Thyroid gland (tissue), 4 donors: ENCODE data around the gene GJA1. TPM values are rescaled to one million over a fixed set of nuclear protein-coding genes. Genes with fewer than 3 reads are reported as not detected.
"Not testable (repeated sequence)": the region's sequence is repeated elsewhere in the genome, so short reads cannot be mapped to it uniquely, and the experiment has no call there.

ENCODE experiments used
- DNase-seq, 2 donors: peaks; one replicate each; pipeline ENCODE4 v3.0.0-alpha.2; 2019
- H3K27ac ChIP-seq, 3 donors: fragments of 200-600 bp; sonication (generic); 1 replicate in 2 of 3; 2 replicates in 1 of 3; pipeline ENCODE4 v1.5.1; 2016 to 2019; ENCODE audit warnings: mild to moderate bottlenecking in 1 of 3, moderate library complexity in 1 of 3
- H3K27me3 ChIP-seq: fragments of 200-600 bp; sonication (generic); one replicate; pipeline ENCODE4 v1.5.1; 2019
- H3K36me3 ChIP-seq, 2 donors: fragments of 200-600 bp; sonication (generic); one replicate each; pipeline ENCODE4 v1.5.1; 2016 to 2019
- H3K4me1 ChIP-seq, 2 donors: fragments of 200-600 bp; sonication (generic); one replicate each; pipeline ENCODE4 v1.5.1; 2017 to 2019
- H3K4me3 ChIP-seq, 3 donors: fragments of 200-600 bp; sonication (generic); replicated peaks in 1 of 3; 1 replicate in 2 of 3; 2 replicates in 1 of 3; pipeline ENCODE4 v1.5.1; 2016; ENCODE audit warnings: mild to moderate bottlenecking in 1 of 3
- H3K9me3 ChIP-seq: fragments of 200-600 bp; sonication (generic); one replicate; pipeline ENCODE4 v1.5.1; 2017
- POLR2A ChIP-seq, 2 donors: fragments of 450-650 bp; IDR thresholded peaks; one replicate each; pipeline ENCODE4 v1.6.1; 2017; ENCODE audit warnings: antibody characterized with exemption in 2 of 2, mild to moderate bottlenecking in 2 of 2, moderate library complexity in 1 of 2
- WGBS, 2 donors: methylation state at CpG; one replicate each; pipeline ENCODE4 v1.1.5; 2017; 5-methylcytosine and 5-hydroxymethylcytosine counted together
- intact Hi-C: fragments of 100-400 bp; cut with DNase I; formaldehyde crosslinking; loops from one replicate; pipeline ENCODE4 v1.15.1; 2023
- total RNA-seq, 4 donors: library from RNA; depleted of rRNA; stranded (reverse); fragments of >200 nt; gene quantifications; one replicate each; pipeline ENCODE4 v1.2.3, GENCODE V29; 2016
- TF ChIP-seq, protein P1 (sequence below), 6 experiments: fragments of 200-600 bp in 3 of 6; fragments of 450-650 bp in 3 of 6; sonication (generic) in 3 of 6; IDR thresholded peaks; one replicate each; pipeline ENCODE4 v1.5.1; 2016 to 2019; ENCODE audit warnings: antibody characterized with exemption in 6 of 6, mild to moderate bottlenecking in 2 of 6, inconsistent platforms in 1 of 6, moderate library complexity in 1 of 6

The GJA1 gene
- total RNA-seq, 4 donors from 2014 or later, result 158 to 219 (median 197) TPM

DNA sequence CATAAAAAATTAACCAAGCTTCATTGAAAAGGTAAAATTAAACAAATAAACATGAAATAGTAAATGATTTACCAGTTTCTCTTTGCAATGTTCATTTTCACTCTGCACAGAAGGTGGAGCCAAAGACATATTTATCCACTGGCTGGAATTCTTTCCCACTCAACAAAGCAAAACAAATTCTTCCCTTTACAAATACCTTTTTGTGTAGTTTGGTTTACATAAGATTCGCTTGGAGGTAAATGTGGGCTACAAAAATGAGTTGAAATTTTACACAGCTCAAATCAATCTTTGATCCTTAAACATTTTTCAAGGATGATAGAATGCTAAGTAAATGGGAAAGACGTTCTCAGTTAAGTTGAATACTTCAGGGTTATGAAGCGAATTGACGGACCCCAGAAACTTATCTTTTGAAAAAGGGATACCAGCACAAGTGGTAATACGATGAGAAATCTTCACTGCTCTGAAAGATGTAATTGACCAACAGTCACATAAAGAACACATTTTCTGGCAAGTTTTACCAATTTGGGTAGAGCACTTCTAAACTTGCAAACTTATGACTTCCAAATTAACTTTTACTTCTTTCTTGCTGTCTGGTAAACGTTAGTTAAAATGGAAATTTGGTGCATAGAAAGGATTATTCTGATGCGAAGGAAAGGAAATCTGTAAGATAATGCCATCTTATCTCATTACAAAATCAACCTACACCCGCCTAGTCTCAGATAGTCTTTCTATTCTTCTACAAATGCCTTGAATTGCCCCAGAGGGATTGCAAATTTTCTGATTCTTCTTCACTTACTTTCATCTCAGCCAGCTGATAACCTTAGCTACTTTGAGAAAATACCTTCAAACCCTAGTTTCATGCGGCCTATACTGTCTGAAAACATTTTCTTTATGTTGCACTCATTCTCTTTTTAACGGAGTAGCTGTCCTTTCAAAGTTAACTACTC is 4.7 kb upstream of the GJA1 start:
- DNase-seq, result no peak
- intact Hi-C loops, result loop anchor here (5.0 kb wide), 1 partner anchor 422 kb away; no protein-coding TSS in a partner anchor
- TF ChIP-seq POLR2A (IDR thresholded peaks at IDR 0.05), result no peak
- TF ChIP-seq, protein P1, sequence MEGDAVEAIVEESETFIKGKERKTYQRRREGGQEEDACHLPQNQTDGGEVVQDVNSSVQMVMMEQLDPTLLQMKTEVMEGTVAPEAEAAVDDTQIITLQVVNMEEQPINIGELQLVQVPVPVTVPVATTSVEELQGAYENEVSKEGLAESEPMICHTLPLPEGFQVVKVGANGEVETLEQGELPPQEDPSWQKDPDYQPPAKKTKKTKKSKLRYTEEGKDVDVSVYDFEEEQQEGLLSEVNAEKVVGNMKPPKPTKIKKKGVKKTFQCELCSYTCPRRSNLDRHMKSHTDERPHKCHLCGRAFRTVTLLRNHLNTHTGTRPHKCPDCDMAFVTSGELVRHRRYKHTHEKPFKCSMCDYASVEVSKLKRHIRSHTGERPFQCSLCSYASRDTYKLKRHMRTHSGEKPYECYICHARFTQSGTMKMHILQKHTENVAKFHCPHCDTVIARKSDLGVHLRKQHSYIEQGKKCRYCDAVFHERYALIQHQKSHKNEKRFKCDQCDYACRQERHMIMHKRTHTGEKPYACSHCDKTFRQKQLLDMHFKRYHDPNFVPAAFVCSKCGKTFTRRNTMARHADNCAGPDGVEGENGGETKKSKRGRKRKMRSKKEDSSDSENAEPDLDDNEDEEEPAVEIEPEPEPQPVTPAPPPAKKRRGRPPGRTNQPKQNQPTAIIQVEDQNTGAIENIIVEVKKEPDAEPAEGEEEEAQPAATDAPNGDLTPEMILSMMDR (IDR thresholded peaks at IDR 0.05), result peak; percentile 28 to 98 (median 77)
- no peaks in the 10 kb centered on the region for H3K27me3 ChIP-seq
- peaks cover 7 to 18% of the 10 kb centered on the region in 2 donors for H3K4me1 ChIP-seq
- no peaks in the 10 kb centered on the region for H3K36me3 ChIP-seq
- H3K9me3 ChIP-seq, result no peaks in the 10 kb centered on the region
- no peak overlapping the region for H3K4me3 ChIP-seq
- H3K27ac ChIP-seq, result peak overlapping the region in 1 of 3 donors; percentile 20
- 54 to 61% methylated on average over 10 of the region's 10 CpGs for WGBS, 2 donors

DNA sequence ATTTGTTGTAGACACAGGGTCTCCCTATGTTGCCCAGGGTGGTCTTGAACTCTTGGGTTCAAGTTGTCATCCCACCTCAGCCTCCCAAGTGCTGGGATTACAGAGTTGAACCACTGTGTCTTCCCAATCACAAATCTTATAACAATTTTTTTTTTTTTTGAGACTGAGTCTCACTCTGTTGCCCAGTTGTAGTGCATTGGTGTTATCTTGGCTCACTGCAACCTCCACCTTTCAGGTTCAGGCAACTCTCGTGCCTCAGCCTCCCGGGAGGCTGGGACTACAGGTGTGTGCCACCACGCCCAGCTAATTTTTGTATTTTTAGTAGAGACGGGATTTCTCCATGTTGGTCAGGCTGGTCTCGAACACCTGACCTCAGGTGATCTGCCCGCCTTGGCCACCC is 3.7 kb upstream of the GJA1 start:
- intact Hi-C loops, result loop anchor here (5.0 kb wide), 1 partner anchor 421 kb away; no protein-coding TSS in a partner anchor
- DNase-seq, H3K27ac ChIP-seq, H3K27me3 ChIP-seq, H3K36me3 ChIP-seq, H3K4me3 ChIP-seq, H3K9me3 ChIP-seq: not testable (repeated sequence)
- peaks cover 7 to 18% of the 10 kb centered on the region in 2 donors for H3K4me1 ChIP-seq
- WGBS, 2 donors, result 84 to 99% methylated on average over 6 of the region's 6 CpGs

DNA sequence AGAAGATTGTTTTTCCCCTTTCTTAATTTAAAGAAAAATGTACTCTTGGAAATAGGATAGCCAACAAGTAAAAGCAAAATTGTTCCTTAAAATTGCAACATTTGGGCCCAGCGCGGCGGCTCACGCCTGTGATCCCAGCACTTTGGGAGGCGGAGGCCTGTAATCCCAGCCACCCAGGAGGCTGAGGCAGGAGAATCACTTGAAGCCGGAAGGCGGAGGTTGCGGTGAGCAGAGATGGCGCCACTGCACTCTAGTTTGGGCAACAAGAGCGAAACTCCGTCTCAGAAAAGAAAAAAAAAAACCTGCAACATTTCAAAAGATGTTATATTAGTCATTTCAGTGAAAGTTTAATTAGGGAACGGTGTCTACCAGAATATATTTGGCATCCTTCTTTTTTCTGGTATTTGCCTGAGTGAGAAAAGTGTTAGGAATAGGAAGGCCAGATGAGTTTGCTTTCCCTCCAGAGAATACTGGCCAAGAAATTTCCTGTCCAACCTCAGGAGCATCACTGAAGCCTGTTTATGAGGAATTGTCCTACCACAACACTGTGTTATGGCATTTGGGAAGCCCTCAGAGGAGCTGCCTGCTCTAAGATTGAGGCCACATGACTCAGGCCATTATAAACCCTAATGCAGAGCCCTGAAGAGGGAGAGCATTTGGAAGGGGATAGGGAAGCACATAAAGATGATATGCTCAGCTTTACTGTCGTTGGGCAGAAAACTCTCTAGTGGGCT is 1.2 kb upstream of the GJA1 start:
- Histone ChIP-seq H3K27ac (peak overlapping the region; percentile 63 to 99 (median 97)), H3K27me3 (no peaks in the 10 kb centered on the region), H3K36me3 (no peaks in the 10 kb centered on the region), H3K4me3 (no peak overlapping the region), H3K4me1 (peaks cover 11 to 18% of the 10 kb centered on the region in 2 donors), H3K9me3 (no peaks in the 10 kb centered on the region)
- intact Hi-C loops, result loop anchor here (5.0 kb wide), 1 partner anchor 418 kb away; no protein-coding TSS in a partner anchor
- 90 to 92% methylated on average over 13 of the region's 13 CpGs for WGBS, 2 donors
- no peak for TF ChIP-seq POLR2A (IDR thresholded peaks at IDR 0.05)
- TF ChIP-seq, protein P1 (IDR thresholded peaks at IDR 0.05), result no peak
- peak in 1 of 2 donors; percentile 23 for DNase-seq

DNA sequence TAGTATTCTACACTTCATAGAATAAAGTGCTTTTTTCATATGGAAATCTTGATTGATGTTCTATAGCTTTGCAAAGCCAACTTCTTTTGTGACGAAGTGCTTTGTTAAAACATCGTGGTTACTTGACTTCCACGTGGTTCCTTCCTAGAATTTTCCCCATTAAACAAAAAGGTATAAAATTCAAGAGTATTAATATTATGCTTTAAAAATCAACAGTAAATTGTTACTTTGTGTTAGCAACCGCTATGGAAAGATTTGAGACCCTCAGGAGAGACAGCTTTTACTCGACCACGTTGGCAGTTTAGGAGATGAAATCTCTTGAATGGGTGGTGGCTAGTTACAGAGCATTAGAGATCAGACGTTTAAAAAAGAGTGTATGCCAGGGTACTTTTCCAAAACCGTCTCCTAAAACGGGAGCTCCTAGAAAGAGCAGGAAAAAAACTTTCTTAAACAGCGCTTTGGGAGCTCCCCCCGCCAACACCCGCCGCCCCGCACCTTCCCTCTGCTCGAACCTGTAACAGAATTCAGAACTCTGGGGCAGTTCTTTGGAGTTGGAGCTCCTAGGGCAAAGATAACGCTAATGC is 920 bp downstream of the GJA1 start:
- no peaks in the 10 kb centered on the region for H3K9me3 ChIP-seq
- no peaks in the 10 kb centered on the region for H3K36me3 ChIP-seq
- intact Hi-C loops, result loop anchor here (5.0 kb wide), 1 partner anchor 71 kb away; no protein-coding TSS in a partner anchor
- peak overlapping the region; percentile 52 to 99 (median 68) for H3K4me3 ChIP-seq
- no peaks in the 10 kb centered on the region for H3K27me3 ChIP-seq
- peak; percentile 33 to 40 for DNase-seq
- peak overlapping the region; percentile 95 to 99 (median 97) for H3K27ac ChIP-seq
- 1% methylated on average over 16 of the region's 16 CpGs for WGBS, 2 donors
- peak in 1 of 2 donors; percentile 36 for TF ChIP-seq POLR2A (IDR thresholded peaks at IDR 0.05)
- TF ChIP-seq, protein P1 (IDR thresholded peaks at IDR 0.05), result peak in 1 of 6 experiments; percentile 0
- peaks cover 15 to 16% of the 10 kb centered on the region in 2 donors for H3K4me1 ChIP-seq
